ENCODE data around the gene MYO1F.

The MYO1F gene

GRCh38 chr19:8600816-8601215, 23.6 kb upstream of the MYO1F start:
- DNase-seq (ENCODE audit: extremely low spot score) = no peak
- ChIA-PET POLR2A (no interaction called here), CTCF (no interaction called here)
- TF ChIP-seq ZNF384 (IDR thresholded peaks at IDR 0.05) (no peak), SP1 (IDR thresholded peaks at IDR 0.05) (no peak), ARNT (IDR thresholded peaks at IDR 0.05) (no peak), TARDBP (IDR thresholded peaks at IDR 0.05) (no peak), BHLHE40 (IDR thresholded peaks at IDR 0.05; ENCODE audit: borderline replicate concordance) (no peak), ELF4 (IDR thresholded peaks at IDR 0.05) (no peak), CTBP1 (IDR thresholded peaks at IDR 0.05; ENCODE audit: borderline replicate concordance) (no peak), PKNOX1 (IDR thresholded peaks at IDR 0.05) (no peak), HDGF (IDR thresholded peaks at IDR 0.05; ENCODE audit: borderline replicate concordance) (no peak), FOXK2 (IDR thresholded peaks at IDR 0.05) (no peak), FOXM1 (IDR thresholded peaks at IDR 0.05; ENCODE audit: borderline replicate concordance) (no peak), NFRKB (IDR thresholded peaks at IDR 0.05) (no peak), FOXA1 (IDR thresholded peaks at IDR 0.05) (no peak), LEF1 (IDR thresholded peaks at IDR 0.05; ENCODE audit: borderline replicate concordance) (no peak), L3MBTL2 (conservative IDR thresholded peaks at IDR 0.05) (no peak)

- CTCF ChIA-PET = no interaction called here
- no peak for DNase-seq (ENCODE audit: extremely low spot score)
- POLR2A ChIA-PET = no interaction called here
- TF ChIP-seq PKNOX1 (IDR thresholded peaks at IDR 0.05) (no peak), TARDBP (IDR thresholded peaks at IDR 0.05) (no peak), FOXA1 (IDR thresholded peaks at IDR 0.05) (no peak), LEF1 (IDR thresholded peaks at IDR 0.05; ENCODE audit: borderline replicate concordance) (no peak), BHLHE40 (IDR thresholded peaks at IDR 0.05; ENCODE audit: borderline replicate concordance) (no peak), HDGF (IDR thresholded peaks at IDR 0.05; ENCODE audit: borderline replicate concordance) (no peak), FOXM1 (IDR thresholded peaks at IDR 0.05; ENCODE audit: borderline replicate concordance) (no peak), L3MBTL2 (conservative IDR thresholded peaks at IDR 0.05) (no peak), FOXK2 (IDR thresholded peaks at IDR 0.05) (no peak)
Measured at GRCh38 chr19:8600064-8600463, 22.8 kb upstream of the MYO1F start.

GRCh38 chr19:8596168-8596567, 18.9 kb upstream of the MYO1F start:
- ChIA-PET CTCF (interaction anchor here (2.5 kb wide), 1 partner anchor 15 kb away, joined by 7 read pairs; no protein-coding TSS in a partner anchor), POLR2A (interaction anchor here (1.3 kb wide), 1 partner anchor 82 kb away, joined by 5 read pairs; the partner anchor contains the start of gene ZNF414)
- DNase-seq (ENCODE audit: extremely low spot score) = no peak
- TF ChIP-seq FOXM1 (IDR thresholded peaks at IDR 0.05; ENCODE audit: borderline replicate concordance) (no peak), HDGF (IDR thresholded peaks at IDR 0.05; ENCODE audit: borderline replicate concordance) (no peak)

GRCh38 chr19:8595651-8596050, 18.4 kb upstream of the MYO1F start:
- DNase-seq (ENCODE audit: extremely low spot score) = no peak
- ChIA-PET CTCF (interaction anchor here (2.5 kb wide), 1 partner anchor 15 kb away, joined by 7 read pairs; no protein-coding TSS in a partner anchor), POLR2A (interaction anchor here (1.3 kb wide), 1 partner anchor 81 kb away, joined by 5 read pairs; the partner anchor contains the start of gene ZNF414)
- TF ChIP-seq SP1 (IDR thresholded peaks at IDR 0.05) = no peak
- TF ChIP-seq PKNOX1 (IDR thresholded peaks at IDR 0.05) = no peak
- TF ChIP-seq LEF1 (IDR thresholded peaks at IDR 0.05; ENCODE audit: borderline replicate concordance) = no peak
- no peak for TF ChIP-seq ELF4 (IDR thresholded peaks at IDR 0.05)
- TF ChIP-seq ZNF384 (IDR thresholded peaks at IDR 0.05) = no peak
- no peak for TF ChIP-seq NFRKB (IDR thresholded peaks at IDR 0.05)
- TF ChIP-seq FOXA1 (IDR thresholded peaks at IDR 0.05) = no peak
- no peak for TF ChIP-seq FOXM1 (IDR thresholded peaks at IDR 0.05; ENCODE audit: borderline replicate concordance)
- TF ChIP-seq L3MBTL2 (conservative IDR thresholded peaks at IDR 0.05) = no peak
- no peak for TF ChIP-seq HDGF (IDR thresholded peaks at IDR 0.05; ENCODE audit: borderline replicate concordance)
- TF ChIP-seq SUZ12 (IDR thresholded peaks at IDR 0.05) = no peak
- TF ChIP-seq ARNT (IDR thresholded peaks at IDR 0.05) = no peak
- no peak for TF ChIP-seq BHLHE40 (IDR thresholded peaks at IDR 0.05; ENCODE audit: borderline replicate concordance)
- TF ChIP-seq FOXK2 (IDR thresholded peaks at IDR 0.05) = no peak
- no peak for TF ChIP-seq TARDBP (IDR thresholded peaks at IDR 0.05)
- TF ChIP-seq CTBP1 (IDR thresholded peaks at IDR 0.05; ENCODE audit: borderline replicate concordance) = no peak

- CTCF ChIA-PET = interaction anchor here (0.6 to 2.5 kb wide), 6 partner anchors 9 to 22 kb away, joined by 3 to 7 read pairs (median 4); no protein-coding TSS in a partner anchor
- TF ChIP-seq BHLHE40 (IDR thresholded peaks at IDR 0.05; ENCODE audit: borderline replicate concordance) (no peak), ARNT (IDR thresholded peaks at IDR 0.05) (no peak), FOXM1 (IDR thresholded peaks at IDR 0.05; ENCODE audit: borderline replicate concordance) (no peak), FOXK2 (IDR thresholded peaks at IDR 0.05) (no peak), HDGF (IDR thresholded peaks at IDR 0.05; ENCODE audit: borderline replicate concordance) (no peak), FOXA1 (IDR thresholded peaks at IDR 0.05) (no peak), CTBP1 (IDR thresholded peaks at IDR 0.05; ENCODE audit: borderline replicate concordance) (no peak), PKNOX1 (IDR thresholded peaks at IDR 0.05) (no peak), TARDBP (IDR thresholded peaks at IDR 0.05) (no peak), L3MBTL2 (conservative IDR thresholded peaks at IDR 0.05) (no peak)
- POLR2A ChIA-PET = no interaction called here
Measured at GRCh38 chr19:8593931-8594330, 16.7 kb upstream of the MYO1F start.

More at GRCh38 chr19:8593931-8594330, 16.7 kb upstream of the MYO1F start:
- no peak for DNase-seq (ENCODE audit: extremely low spot score)

Measured in HEK293T (cell line).